Type B pancreatic cell (in vitro differentiated cells): Measurements from ENCODE around the gene CENPB. TPM values are rescaled to one million over a fixed set of nuclear protein-coding genes. Genes with fewer than 3 reads are reported as not detected.
A peak's percentile ranks its signal among the peaks of the same experiment; 100 is the strongest.

ENCODE experiments used
- DNase-seq: peaks from one replicate; pipeline ENCODE4 v3.0.0; 2021; ENCODE audit warnings: mixed read lengths; ENCODE audit not compliant: unreplicated experiment; ENCODE audit errors: extremely low spot score
- H3K27ac Mint-ChIP-seq: 2 replicates; pipeline ENCODE4 v1.8.0; 2021; ENCODE audit warnings: mild to moderate bottlenecking, mixed read lengths
- H3K27me3 Mint-ChIP-seq: 2 replicates; pipeline ENCODE4 v1.8.0; 2021; ENCODE audit warnings: mixed read lengths
- H3K36me3 Mint-ChIP-seq: 2 replicates; pipeline ENCODE4 v1.8.0; 2021; ENCODE audit warnings: mixed read lengths
- H3K4me1 Mint-ChIP-seq: one replicate; pipeline ENCODE4 v1.8.0; 2021; ENCODE audit warnings: mixed read lengths; ENCODE audit not compliant: unreplicated experiment
- H3K4me3 Mint-ChIP-seq: 2 replicates; pipeline ENCODE4 v1.8.0; 2021; ENCODE audit warnings: mild to moderate bottlenecking, mixed read lengths
- H3K9me3 Mint-ChIP-seq: 2 replicates; pipeline ENCODE4 v1.8.0; 2021; ENCODE audit warnings: mixed read lengths
- total RNA-seq: library from RNA; stranded (reverse); gene quantifications from 2 replicates; pipeline ENCODE4 v1.2.1, GENCODE V29; 2021; ENCODE audit warnings: low replicate concordance
- TF ChIP-seq, protein P1 (sequence below): fragments of 200-600 bp; sonication (generic); conservative IDR thresholded peaks from 2 replicates; pipeline ENCODE4 v1.5.0; 2021; ENCODE audit warnings: antibody characterized with exemption, mild to moderate bottlenecking

Gene CENPB
- total RNA-seq, 1 donor from 2014 or later, result 63.2 TPM

DNA sequence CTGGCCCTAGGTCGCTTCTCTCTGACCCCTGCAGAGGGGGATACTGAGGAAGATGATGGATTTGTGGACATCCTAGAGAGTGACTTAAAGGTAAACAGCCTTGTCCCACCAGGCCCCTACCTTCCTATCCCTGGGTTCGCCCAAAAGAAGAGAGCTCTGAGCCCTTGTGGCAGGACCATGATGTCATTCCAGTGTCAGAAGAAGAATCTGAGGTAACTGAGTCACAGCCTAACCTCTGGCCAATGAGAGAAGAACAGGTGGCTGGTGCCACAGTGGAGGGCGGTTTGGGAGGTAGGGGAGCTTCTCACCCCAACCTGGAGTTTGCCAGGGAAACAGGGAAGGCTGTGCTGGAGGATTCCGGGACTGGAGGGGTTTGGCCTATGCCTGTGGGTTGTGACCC is 14.8 kb upstream of the CENPB start:
- TF ChIP-seq, protein P1, sequence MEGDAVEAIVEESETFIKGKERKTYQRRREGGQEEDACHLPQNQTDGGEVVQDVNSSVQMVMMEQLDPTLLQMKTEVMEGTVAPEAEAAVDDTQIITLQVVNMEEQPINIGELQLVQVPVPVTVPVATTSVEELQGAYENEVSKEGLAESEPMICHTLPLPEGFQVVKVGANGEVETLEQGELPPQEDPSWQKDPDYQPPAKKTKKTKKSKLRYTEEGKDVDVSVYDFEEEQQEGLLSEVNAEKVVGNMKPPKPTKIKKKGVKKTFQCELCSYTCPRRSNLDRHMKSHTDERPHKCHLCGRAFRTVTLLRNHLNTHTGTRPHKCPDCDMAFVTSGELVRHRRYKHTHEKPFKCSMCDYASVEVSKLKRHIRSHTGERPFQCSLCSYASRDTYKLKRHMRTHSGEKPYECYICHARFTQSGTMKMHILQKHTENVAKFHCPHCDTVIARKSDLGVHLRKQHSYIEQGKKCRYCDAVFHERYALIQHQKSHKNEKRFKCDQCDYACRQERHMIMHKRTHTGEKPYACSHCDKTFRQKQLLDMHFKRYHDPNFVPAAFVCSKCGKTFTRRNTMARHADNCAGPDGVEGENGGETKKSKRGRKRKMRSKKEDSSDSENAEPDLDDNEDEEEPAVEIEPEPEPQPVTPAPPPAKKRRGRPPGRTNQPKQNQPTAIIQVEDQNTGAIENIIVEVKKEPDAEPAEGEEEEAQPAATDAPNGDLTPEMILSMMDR, result no peak
- peaks cover 24% of the 10 kb centered on the region for H3K36me3 Mint-ChIP-seq
- no peak overlapping the region for H3K27ac Mint-ChIP-seq
- no peaks in the 10 kb centered on the region for H3K27me3 Mint-ChIP-seq
- no peak overlapping the region for H3K4me3 Mint-ChIP-seq
- DNase-seq, result no peak
- peaks cover 38% of the 10 kb centered on the region for H3K4me1 Mint-ChIP-seq
- H3K9me3 Mint-ChIP-seq, result no peaks in the 10 kb centered on the region

DNA sequence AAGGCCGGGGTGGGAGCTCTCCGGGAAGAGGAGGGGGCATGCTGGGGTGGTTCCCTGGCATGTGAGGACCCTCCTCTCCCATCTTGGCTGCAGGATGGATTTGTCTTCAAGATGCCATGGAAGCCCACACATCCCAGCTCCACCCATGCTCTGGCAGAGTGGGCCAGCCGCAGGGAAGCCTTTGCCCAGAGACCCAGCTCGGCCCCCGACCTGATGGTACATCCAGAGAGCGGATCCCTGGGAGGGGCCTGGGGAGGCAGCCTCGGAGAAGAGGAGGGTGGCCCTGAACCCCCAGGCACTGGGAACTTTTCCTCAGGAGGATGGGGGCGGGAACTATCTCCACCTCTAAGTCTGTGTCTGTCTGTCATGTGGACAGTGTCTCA is 14.3 kb upstream of the CENPB start:
- no peak for DNase-seq
- Mint-ChIP-seq H3K36me3 (peaks cover 24% of the 10 kb centered on the region), H3K4me1 (peaks cover 38% of the 10 kb centered on the region), H3K27ac (no peak overlapping the region), H3K27me3 (no peaks in the 10 kb centered on the region), H3K4me3 (no peak overlapping the region), H3K9me3 (no peaks in the 10 kb centered on the region)
- TF ChIP-seq, protein P1, result no peak

DNA sequence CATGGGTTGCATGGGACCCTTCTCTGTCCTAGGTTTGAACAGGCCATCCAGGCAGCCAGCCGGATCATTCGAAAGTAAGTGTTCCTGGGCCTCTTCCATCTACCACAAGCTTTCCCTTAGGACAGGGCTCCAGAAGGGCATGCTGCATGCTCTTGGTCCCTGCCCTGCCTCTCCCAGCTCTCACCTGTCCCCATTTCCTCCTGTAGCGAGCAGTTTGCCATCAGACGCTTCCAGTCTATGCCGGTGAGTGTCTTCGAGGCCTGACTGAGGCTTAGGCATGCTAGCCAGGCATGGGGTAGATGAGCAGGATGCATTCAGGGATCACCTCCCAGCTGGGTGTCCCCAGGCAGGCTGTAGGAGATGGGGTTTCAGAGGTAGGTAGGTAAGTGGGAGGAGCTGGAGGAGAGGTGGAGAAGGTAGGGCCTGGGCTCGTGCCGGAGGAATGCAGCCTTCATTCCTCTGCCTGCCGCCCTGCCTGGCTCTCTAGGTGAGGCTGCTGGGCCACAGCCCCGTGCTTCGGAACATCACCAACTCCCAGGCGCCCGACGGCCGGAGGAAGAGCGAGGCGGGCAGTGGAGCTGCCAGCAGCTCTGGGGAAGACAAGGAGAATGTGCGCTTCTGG is 13.8 kb upstream of the CENPB start:
- no peaks in the 10 kb centered on the region for H3K27me3 Mint-ChIP-seq
- DNase-seq, result no peak
- H3K4me1 Mint-ChIP-seq, result peaks cover 33% of the 10 kb centered on the region
- peaks cover 21% of the 10 kb centered on the region for H3K36me3 Mint-ChIP-seq
- H3K9me3 Mint-ChIP-seq, result no peaks in the 10 kb centered on the region
- H3K27ac Mint-ChIP-seq, result peak overlapping the region; percentile 77
- no peak overlapping the region for H3K4me3 Mint-ChIP-seq
- TF ChIP-seq, protein P1, result no peak

DNA sequence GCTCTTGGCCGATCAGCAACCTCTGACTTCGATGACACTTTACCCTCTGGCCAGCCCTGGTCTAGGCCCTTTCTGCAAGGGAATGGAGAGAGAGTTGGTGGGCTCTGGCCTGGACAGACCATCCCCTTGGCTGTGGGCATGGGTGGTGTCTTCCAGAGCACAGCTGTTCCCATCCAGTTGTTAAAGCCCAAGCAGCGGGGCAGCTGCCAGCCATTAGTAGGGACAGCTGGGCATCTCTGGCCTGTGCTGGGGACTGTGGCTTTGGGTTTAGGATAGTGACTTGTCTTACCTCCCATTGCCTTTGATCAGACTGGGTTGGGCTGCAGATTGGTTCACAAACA is 12.3 kb upstream of the CENPB start:
- H3K4me1 Mint-ChIP-seq, result peaks cover 33% of the 10 kb centered on the region
- no peaks in the 10 kb centered on the region for H3K27me3 Mint-ChIP-seq
- no peaks in the 10 kb centered on the region for H3K9me3 Mint-ChIP-seq
- peaks cover 12% of the 10 kb centered on the region for H3K36me3 Mint-ChIP-seq
- H3K27ac Mint-ChIP-seq, result no peak overlapping the region
- no peak overlapping the region for H3K4me3 Mint-ChIP-seq
- TF ChIP-seq, protein P1, result no peak
- DNase-seq, result no peak

DNA sequence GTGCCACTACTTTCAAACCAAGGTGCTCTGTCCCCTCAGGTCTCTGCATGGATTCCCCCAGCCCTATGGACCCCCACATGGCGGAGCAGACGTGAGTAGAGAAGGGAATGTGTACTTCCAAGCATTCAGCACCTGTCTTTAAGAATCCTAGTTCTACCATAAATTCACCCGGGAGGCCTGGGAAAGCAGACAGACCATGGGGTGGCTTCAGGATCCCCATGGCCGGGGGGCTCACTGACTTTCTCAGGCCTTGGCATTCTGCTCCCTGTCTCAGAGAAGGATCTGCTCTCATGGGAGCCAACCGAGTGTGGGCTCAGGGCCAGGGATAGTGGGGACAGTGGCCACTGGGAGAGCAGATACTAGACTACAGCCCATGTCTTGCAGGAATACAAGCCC is 11.8 kb upstream of the CENPB start:
- TF ChIP-seq, protein P1, result no peak
- no peaks in the 10 kb centered on the region for H3K27me3 Mint-ChIP-seq
- peak overlapping the region; percentile 89 for H3K27ac Mint-ChIP-seq
- DNase-seq, result no peak
- peak overlapping the region; percentile 91 for H3K4me3 Mint-ChIP-seq
- peaks cover 7% of the 10 kb centered on the region for H3K36me3 Mint-ChIP-seq
- no peaks in the 10 kb centered on the region for H3K9me3 Mint-ChIP-seq
- peaks cover 33% of the 10 kb centered on the region for H3K4me1 Mint-ChIP-seq
